C4-2B (cell line): ENCODE data around the gene C16orf78.

Source experiments
- H3K27ac ChIP-seq: fragments of 450-650 bp; 2 replicates; pipeline ENCODE4 v1.5.1; 2017
- ZFX ChIP-seq: fragments of 450-650 bp; IDR thresholded peaks from 2 replicates; pipeline ENCODE4 v1.6.1; 2017
- TF ChIP-seq, protein P1 (sequence below): fragments of 450-650 bp; conservative IDR thresholded peaks from 2 replicates; pipeline ENCODE4 v1.5.1; 2017; ENCODE audit warnings: mild to moderate bottlenecking

C16orf78 gene

DNA sequence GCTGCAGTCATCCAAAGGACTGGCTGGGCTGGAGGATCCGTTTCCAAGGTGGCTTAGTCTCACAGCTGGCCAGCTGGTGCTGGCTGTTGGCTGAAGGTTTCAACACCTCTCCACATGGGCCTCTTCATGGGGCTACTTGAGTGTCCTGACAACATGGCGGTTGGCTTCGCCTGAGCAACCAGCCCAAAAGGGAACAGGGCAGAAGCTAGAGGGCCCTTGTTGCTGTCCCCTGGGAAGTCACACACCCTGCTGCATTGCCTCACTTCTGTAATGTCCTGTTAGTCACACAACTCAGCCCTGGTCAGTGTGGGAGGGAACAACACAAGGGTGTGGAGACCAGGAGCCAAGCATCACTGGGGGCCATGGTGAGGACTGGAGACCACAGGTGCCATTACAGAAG, 36.6 kb downstream of the C16orf78 start:
- TF ChIP-seq ZFX: no peak
- TF ChIP-seq, protein P1, sequence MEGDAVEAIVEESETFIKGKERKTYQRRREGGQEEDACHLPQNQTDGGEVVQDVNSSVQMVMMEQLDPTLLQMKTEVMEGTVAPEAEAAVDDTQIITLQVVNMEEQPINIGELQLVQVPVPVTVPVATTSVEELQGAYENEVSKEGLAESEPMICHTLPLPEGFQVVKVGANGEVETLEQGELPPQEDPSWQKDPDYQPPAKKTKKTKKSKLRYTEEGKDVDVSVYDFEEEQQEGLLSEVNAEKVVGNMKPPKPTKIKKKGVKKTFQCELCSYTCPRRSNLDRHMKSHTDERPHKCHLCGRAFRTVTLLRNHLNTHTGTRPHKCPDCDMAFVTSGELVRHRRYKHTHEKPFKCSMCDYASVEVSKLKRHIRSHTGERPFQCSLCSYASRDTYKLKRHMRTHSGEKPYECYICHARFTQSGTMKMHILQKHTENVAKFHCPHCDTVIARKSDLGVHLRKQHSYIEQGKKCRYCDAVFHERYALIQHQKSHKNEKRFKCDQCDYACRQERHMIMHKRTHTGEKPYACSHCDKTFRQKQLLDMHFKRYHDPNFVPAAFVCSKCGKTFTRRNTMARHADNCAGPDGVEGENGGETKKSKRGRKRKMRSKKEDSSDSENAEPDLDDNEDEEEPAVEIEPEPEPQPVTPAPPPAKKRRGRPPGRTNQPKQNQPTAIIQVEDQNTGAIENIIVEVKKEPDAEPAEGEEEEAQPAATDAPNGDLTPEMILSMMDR: no peak
- no peak overlapping the region for H3K27ac ChIP-seq

DNA sequence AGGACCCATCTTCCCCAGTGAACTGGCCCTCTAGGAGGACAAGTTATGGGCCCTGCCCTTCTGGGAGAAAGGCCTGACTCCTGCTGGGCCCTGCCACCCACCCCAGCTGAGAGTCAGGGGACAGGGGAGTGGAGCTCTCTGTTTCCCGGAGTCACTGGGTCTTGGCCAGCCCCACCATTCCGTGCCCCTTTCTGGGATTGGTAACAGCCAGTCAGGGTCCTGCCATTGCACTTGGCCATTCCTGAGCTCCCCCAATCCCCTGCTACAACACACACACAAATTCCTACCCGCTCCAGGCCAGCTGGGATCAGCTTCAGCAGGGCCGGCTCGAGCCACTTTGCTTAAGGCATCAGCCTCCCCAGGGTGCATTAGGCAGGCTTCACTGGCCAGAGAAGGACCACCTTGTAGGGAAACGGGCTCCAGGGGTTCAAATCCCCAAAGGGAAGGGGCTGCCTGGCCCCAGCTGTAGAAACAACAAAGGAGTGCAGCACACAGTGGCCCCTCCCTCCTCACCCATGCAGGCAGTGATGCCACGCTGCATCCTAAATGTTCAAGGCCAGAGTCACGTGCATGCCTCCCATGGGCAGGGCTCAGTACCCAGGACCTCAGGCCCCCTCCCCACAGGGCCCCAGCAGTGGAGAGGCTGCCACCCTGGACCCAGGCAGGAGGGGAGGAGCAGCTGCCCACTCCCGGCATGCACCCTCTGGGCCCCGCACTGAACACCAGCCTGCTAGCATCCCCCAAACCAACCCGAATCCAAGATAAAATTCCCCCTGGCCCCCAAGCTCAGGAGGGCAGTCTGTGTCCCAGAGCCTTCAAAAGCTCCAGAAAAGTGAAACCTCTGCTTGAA, 37.7 kb downstream of the C16orf78 start:
- no peak overlapping the region for H3K27ac ChIP-seq
- TF ChIP-seq ZFX: no peak
- TF ChIP-seq, protein P1: no peak

DNA sequence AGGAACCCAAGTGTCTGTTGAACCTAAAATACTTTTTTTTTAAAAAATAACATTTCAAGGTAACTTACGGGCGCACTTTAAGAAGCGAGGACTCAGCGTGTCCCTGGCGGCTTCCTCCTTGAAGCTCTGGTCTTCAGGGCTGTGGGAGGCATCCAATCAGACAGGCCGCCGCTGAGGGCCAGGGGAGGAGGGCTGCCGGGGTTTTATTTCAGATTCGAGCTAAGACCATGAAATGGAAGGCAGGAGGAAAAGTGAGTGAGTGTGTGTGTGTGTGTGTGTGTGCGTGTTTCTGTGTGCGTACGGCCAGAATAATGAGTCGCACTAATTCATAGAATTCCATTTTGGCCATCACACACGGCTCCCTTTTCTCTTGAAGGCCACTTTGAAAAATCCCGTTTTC, 41.1 kb downstream of the C16orf78 start:
- no peak for TF ChIP-seq ZFX
- no peak overlapping the region for H3K27ac ChIP-seq

DNA sequence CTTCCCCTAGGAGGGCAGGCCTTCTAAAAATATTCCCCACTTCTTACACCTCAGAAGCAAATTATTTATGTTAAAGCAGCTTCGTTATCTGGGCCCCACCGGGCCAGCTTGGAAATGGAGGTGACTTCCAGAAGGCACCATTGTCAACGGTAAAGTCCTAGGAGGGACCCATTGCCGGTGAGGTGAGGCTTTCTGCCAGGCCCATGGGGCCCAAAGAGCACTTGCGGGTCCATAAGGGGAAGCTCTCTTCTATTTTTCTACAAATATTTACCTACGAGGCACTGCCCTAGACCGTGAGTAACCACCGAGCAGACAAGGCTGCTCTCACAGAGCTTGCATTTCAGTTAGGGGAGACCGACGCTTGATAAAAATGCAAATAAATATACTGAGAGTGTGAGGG, 41.5 kb downstream of the C16orf78 start:
- H3K27ac ChIP-seq: no peak overlapping the region
- TF ChIP-seq, protein P1: no peak
- no peak for TF ChIP-seq ZFX

DNA sequence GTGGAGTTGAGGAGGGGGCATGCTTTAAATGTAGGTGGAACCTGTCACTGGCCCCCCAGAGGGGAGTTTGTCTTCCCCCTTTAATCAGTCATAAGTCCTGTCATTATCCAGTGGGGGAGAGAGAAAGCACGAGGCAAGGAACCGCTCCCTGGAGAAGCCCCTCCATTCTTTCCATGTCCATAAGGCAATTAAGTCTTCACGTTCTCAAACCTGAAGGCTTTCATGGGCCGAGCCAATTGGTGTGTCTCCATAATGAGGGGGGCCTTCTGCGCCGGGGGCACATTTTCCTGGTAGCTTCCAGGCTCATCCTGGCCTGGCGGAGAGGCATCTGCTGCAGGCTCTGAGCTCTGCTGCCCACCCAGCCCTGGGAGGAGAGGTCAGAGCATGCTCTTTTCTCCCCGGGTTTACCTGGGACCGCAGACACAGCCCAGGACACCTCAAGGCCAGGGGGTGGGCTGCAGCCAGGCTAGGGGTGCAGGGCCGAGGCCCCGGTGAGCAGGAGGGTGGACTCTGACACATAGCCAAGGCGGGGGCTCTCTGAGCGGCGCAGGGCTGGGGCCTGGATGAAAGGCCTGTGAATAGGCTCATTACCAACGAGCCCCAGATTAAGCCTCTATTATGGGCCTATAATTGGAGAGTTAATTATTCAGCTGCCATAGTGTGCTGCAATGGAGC, 42.5 kb downstream of the C16orf78 start:
- TF ChIP-seq, protein P1: no peak
- no peak for TF ChIP-seq ZFX
- no peak overlapping the region for H3K27ac ChIP-seq

DNA sequence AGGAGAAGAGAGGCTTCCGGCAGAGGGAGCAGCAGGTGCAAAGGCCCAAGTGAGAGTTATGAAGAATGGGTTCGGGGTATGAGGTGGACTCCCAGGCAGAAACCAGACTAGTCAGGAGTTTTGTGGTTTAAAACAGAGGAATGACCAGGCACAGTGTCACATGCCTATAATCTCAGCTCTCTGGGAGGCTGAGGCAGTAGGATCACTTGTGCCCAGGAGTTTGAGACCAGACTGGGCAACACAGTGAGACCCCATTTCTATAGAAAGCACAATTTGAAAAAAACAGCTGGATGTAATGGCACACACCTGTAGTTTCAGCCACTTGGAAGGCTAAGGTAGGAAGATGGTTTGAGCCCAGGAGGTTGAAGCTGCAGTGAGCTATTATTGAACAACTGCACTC, 43.8 kb downstream of the C16orf78 start:
- no peak overlapping the region for H3K27ac ChIP-seq
- no peak for TF ChIP-seq ZFX
- TF ChIP-seq, protein P1: no peak

DNA sequence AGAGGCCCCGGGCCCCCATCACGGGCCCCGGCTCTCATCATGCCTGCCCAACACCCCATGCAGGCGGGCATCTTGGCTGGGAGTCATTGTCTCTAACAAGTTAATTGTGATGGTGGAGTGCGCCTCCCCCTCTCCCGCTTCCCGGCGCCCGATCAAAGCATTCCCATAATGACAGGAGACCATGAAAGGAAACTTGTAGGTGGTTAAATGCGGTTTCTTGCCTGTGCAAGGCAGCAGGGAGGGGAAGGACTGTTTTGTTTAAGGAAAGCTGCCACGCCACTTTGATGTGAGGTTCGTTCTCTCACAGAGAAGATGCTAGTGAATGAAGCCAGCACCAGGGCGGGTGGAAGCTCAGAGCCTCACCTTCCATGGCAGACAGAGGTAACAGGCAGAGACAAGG, 45.4 kb downstream of the C16orf78 start:
- TF ChIP-seq, protein P1: no peak
- no peak for TF ChIP-seq ZFX
- no peak overlapping the region for H3K27ac ChIP-seq
